IPS DF 4.7 (cell line): ENCODE data around the gene MED28.
"Not testable (repeated sequence)": the region's sequence is repeated elsewhere in the genome, so short reads cannot be mapped to it uniquely, and the experiment has no call there.

Source experiments
- DNase-seq: peaks from one replicate; pipeline ENCODE4 v3.0.0-alpha.2; 2013; ENCODE audit warnings: low spot score; ENCODE audit errors: extremely low read depth

MED28 gene

DNA sequence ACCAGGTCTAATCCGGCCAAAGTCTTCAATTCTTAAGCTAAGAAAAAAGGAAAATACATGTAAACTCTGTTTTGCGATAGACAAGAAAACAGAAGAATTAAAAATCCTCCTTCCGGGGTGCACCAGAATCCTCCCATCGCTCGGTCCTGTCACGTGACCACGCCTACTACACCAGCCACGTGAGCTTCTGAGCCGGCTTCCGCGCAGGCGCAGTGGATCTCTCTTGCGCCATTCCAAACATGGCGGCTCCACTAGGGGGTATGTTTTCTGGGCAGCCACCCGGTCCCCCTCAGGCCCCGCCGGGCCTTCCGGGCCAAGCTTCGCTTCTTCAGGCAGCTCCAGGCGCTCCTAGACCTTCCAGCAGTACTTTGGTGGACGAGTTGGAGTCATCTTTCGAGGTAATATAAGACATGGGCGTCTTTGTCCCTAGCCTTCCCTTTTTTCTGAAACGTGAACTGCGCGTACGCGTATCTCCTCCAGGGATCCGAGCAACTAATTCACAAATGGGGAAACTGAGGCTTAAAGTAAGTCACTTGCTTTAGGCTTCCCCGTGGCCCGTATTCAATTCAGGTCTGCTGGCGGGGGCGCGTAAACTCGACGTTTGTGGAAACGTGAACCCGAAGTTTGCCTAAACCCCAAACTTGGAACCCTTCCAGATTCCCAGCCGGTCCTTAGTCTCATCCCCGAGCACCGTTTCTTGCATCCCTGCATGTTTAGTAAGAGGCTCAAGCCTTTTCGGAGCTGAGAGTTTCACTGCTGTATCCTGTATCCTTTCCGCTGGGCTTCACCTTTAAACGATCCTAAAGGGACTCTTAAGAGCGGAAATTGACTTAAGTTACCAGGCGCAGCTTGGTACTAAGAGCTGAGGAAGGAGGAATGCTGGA lies at the start of gene MED28:
TSS of gene MED28 (plus strand) at position 226 of the 884 bp plus-strand sequence. CDS start at position 240, 14 bp downstream.
- DNase-seq: peak; percentile 82

GRCh38 chr4:17565846-17566245 lies 48.6 kb upstream of the MED28 start:
- DNase-seq: no peak

- DNase-seq: no peak
Observed at GRCh38 chr4:17567271-17567670, 47.2 kb upstream of the MED28 start.

DNA sequence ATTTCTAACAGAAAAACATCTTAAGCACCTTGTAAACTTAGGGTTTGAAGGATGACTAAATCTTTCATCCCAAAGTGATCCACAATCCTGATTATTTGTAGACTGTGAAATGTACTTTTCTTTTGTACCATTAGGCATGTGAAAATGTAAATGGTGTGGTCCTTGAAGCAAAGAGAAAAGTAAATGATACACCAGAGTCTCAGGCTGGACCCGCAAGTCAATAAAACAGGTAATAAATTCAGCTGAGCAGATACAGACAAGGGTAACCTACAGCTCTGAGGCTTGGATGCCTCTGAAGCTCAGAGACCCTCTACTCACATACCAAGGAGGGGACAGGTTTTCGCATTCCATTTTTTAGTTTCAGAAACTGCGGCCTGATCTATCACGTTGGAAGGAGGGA lies 40.2 kb upstream of the MED28 start:
- no peak for DNase-seq

- not testable (repeated sequence) for DNase-seq
Observed at GRCh38 chr4:17575177-17575576, 39.3 kb upstream of the MED28 start.

- DNase-seq: peak; percentile 69
Observed at GRCh38 chr4:17576932-17577664, 37.3 kb upstream of the MED28 start, which contains the start of gene LAP3. Gene LAP3 (plus strand): TSS chr4:17577198. CDS start chr4:17577466, 268 bp downstream.

DNA sequence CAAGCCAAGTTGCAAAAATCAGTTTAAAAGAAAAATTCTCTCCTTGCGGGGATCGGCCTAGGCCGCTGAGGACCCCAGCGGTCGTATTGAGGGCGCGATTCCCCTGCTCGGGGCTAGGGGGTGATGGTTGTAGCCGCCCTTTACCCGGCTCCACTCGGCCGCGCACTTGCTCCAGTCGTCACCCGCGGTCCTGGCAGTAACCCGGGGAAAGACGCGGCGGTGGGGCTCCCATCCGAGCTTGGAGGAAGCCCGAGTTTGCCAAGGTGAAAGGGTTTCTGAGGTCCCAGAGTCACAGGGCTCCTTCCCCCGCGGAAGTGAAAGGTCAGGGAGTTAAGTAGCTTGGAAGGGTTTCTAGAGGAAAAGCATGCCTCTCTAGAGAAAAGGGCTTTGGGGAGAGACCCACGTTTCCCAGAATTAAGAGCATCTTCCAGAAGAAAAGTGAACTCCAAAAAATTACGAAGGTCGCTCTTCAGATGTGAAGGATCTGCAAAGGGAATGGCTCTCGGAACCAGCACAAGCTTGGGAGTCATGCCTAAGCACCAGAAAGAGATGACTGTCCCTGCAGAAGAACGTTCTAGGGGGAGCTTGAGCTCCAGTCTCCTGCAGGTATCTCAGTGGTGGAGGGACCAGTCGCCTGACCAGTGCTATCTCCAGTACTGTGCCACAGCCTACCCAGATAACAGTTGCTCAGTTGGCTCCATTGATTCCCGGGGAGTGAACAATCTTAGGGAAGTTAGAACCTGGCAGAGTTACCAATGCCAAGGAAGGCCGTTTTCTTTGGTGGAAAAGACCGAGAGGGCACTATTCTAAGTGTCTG lies 36.6 kb upstream of the MED28 start:
- DNase-seq: no peak

DNA sequence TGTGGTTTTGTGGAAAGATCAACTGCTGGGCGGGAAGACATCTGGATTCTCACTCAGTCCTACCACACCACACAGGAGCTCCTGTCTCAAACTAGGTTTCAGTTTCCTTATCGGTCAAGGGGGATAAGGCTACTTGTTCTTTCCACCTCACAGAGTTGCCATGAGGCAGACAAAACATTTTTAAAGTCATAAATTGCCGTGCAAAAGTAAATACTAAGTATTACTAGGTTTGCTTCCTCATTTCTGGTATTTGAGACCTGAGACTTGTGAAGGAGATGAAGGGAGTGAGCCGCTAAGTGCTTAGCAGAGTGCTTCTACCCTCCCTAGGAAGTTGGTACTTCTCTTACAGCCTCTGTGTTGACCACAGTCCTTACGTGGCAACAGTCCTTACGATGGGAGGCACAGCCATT lies 36.0 kb upstream of the MED28 start:
- no peak for DNase-seq

DNA sequence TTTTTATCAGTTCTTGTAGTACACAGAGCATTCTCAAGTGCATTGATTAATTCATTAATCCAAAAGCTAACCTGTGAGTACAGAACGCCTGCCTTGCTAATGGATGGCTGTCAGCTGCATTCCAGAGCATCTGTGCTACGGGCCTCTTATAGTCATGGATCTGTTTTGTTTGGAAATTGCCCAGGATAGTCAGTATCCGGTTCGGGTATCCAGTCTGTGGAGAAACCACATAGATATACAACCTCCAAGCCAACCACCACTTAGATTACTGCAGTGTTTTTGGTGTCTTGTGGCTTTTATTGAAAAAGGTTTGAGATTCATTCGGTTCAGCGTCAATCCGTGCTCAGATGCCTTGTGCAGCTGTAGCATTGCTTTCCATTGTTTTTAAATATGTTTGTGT lies 33.5 kb upstream of the MED28 start:
- no peak for DNase-seq

GRCh38 chr4:17583276-17583675 lies 31.2 kb upstream of the MED28 start:
- no peak for DNase-seq

GRCh38 chr4:17583941-17584340 lies 30.5 kb upstream of the MED28 start:
- no peak for DNase-seq

- DNase-seq: no peak
Observed at GRCh38 chr4:17584521-17585213, 29.8 kb upstream of the MED28 start.

- DNase-seq: no peak
Observed at GRCh38 chr4:17587094-17587822, 27.2 kb upstream of the MED28 start.

DNA sequence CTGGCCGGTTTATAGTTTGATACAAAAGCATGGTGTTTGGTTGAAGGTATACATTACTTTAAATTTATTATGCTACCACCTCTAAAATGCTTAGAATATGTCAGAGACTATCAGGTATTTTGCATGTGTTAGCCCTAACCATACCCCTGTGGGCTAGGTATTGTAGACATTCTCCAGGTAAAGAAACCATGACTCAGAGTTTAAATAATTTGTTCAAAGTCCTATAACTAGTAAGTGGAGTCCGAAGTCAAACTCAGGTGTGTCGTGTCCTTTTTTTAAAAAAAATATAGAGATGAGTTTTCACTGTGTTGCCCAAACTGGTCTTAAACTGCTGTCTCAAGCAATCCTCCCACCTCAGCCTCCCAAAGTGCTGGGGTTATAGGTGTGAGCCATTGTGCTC lies 25.1 kb upstream of the MED28 start:
- DNase-seq: no peak

- no peak for DNase-seq
Observed at GRCh38 chr4:17595471-17596005, 18.9 kb upstream of the MED28 start.

DNA sequence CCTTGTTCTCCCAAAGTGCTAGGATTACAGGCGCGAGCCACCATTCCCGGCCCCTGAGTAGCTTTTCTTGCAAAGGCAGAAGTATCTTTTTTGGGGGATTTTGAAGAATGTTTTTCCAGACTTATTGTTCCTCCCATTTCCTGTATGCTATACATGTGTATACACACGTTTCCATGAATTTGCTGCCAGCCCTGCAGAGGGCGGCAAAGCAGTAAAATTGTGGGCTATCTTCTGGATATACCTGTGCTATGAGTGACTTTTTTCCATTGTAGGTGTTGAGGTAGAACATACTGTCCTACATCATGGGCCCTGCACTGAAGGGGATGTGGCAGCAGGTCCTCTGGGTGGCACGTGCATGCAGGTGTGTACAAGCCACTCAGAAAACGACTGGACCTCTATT lies 16.9 kb upstream of the MED28 start:
- no peak for DNase-seq

GRCh38 chr4:17599826-17600225 lies 14.6 kb upstream of the MED28 start:
- DNase-seq: no peak

GRCh38 chr4:17605236-17605635 lies 9.2 kb upstream of the MED28 start:
- DNase-seq: no peak

- DNase-seq: no peak
Observed at GRCh38 chr4:17613761-17614415, 553 bp upstream of the MED28 start.

- no peak for DNase-seq
Observed at GRCh38 chr4:17616283-17616682, 1.8 kb downstream of the MED28 start.
